Measurements from ENCODE around the gene APCDD1L.

The APCDD1L gene

DNA sequence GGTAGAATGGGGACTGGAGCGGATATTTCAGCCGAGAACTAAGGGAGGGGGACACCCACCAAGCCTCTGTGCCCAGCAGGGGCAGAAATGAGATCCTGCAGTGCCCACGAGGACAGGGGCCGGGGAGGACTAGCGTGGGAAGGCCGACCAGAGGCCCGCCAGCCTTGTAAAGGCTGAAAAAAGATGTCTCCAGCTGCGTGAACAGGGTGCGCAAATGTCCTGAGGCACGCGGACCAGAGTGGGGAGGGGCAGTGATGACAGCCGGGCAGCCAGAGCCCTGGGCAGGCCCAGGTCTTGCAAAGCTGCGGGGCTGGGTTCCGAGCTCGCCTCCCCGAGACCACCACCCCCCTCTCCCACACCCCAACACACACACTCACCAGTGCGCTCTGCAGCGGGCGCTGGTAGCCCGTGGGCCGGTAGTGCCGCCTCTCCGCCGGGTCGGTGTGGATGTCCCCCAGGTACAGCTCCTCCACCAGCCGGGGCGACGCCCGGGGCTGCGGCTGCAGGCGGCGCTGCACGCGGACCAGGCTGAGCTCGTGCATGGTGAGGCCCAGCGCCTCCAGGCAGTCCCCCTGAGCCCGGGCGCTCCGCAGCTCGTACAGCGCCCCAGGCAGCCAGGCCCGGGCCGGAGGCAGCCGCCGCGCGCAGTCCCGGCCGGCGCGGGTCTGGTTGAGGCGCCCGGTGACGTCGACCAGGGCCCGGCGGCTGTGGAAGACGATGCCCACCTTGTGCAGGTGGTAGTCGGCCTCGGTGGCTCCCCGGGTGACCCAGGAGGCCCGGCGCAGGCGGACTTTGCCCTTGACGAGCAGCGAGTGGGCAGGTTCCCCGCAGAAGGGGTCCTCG is 48.2 kb downstream of the APCDD1L start:
- no peak for DNase-seq
- no peak for ATAC-seq

DNA sequence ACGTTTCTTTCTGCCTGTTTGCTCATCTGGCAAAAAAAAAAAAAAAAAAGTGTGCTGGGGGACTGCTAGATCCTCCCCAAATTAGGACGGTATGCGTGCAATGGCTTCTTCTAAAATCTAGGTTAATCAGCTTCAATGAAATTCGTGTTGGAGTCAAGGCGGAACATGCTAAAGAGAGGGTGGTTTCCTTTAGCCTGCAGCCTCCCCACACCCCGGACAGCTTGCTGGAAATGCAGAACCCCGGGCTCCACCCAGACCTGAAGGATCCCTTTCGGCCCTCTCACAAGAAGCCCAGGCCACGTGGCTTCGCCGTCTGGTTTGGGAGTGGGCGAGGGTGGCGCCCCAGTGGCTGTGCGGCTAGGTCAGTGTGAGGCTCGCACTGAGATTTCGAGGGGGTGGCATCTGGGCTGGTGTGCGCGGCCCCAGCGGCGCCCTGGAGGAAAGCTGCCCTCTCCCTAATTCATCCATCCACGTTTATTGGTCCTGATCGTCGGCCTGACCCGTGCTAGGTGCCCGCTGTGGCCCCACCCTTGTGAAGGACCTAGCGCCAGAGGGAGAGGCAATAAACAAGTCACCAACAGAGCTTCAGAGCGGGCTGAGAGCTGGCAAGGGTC is 49.0 kb downstream of the APCDD1L start:
- ATAC-seq, result no peak

DNA sequence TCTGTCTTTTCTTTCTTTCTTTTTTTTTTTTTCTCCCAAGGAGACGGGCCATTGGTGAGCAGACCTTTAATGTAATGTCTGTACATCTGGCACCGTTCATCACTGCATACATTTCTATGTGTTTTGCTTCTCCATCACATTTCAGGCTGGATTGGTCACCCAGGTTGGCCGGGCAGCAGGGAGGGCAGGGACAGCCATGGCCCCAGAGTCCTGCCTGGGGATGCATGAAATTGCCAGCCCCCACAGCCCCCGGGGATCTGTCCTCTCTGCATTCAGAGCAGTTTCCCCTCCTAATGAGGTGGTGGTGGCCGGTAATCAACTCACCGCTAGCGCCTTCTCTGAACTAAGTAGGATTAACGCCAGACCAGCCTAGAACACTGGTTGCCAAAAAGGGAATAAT is 50.4 kb downstream of the APCDD1L start:
- no peak for DNase-seq
- ATAC-seq, result no peak

More for the DNA sequence above, 49.0 kb downstream of the APCDD1L start:
- DNase-seq, result no peak

DNA sequence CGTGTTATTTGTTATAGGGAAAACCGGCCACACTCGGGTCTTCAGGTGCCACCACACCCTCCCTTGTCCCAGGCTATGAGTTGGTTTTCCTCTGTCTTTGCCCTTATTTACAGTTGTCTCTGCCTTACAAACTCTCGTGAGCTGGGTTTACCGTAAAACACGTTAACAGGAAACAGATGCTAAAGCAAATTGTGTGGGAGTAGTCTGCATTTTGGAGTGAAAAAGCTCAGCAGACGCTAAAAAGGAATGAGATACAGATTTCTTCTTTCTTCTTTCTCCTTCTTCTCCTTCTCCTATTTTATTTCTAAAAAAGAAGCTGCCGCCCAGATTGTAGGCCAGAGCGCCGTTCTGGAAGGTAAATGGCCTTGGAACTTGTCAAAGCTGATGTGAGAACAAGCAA is 51.9 kb downstream of the APCDD1L start:
- no peak for ATAC-seq
- no peak for DNase-seq

DNA sequence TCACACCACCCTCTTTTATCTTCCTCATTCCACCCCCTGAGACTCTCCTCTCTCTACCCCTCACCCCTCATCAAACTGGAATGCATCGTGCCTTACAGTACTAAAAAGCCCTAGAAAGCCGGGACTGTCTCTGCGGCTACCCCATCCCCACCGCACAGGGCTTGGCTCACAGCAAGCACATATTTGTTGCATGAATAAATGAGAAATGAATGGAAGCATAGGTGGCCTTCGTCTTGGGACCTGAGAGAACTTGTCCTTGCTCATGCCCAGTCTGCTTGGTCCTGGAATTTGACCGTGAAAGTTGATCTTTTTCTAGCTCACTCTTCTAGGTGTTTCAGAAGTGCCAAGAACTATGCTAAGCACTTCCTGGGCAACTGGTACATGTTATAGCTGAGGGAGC is 53.3 kb downstream of the APCDD1L start:
- DNase-seq (no peak), ATAC-seq (no peak)

DNA sequence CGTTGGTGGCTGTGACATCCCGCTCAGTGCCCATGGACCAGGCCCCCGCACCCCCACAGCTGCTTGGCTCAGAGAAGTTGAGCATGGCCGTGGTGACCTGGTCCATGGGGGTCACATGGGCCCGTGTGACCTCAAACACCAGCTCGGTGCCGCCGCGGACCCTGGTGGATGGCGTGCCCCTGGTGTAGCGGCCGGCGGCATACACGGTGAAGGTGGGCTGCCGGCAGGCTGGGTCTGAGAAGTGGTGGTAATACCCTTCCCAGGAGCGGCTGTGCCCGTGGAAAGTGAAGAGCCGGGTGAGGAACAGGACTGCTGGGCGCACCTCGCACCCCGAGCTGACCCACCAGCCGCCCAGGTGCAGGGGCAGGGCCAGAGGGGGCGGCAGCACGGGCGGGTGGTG is 54.1 kb downstream of the APCDD1L start:
- ATAC-seq (no peak), DNase-seq (no peak)

DNA sequence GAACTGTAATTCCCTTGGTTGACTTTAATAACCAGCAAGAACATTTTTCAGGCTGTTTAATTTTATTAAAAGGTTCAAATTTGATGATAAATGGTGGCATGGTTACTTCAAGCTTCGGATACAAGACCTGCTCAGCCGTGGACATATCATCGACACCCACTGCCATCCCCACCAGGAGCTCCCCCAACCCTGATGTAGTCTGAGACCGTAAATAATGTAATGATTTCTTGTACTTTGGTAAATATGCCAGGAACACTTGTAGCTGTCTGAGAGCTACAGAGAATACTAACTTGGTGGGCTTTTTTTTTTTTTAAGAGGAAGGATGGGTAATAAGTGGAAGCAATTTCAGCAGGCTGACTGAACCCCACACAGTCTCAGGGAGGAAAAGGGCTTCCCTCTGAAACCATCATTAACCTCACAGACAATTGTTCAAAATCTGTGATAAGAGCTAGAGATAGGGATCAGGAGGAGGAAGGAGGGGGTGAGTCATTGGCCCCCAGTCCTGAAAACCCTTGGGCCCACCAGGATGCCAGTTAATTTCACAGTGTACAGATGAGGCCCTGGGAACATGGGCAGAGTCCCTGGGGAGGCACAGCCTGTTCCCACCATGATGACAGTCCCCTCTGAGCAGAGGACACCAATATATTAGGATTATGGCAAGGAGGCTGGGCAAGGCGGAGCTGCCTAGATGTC is 56.0 kb downstream of the APCDD1L start:
- DNase-seq, result no peak
- ATAC-seq, result no peak

DNA sequence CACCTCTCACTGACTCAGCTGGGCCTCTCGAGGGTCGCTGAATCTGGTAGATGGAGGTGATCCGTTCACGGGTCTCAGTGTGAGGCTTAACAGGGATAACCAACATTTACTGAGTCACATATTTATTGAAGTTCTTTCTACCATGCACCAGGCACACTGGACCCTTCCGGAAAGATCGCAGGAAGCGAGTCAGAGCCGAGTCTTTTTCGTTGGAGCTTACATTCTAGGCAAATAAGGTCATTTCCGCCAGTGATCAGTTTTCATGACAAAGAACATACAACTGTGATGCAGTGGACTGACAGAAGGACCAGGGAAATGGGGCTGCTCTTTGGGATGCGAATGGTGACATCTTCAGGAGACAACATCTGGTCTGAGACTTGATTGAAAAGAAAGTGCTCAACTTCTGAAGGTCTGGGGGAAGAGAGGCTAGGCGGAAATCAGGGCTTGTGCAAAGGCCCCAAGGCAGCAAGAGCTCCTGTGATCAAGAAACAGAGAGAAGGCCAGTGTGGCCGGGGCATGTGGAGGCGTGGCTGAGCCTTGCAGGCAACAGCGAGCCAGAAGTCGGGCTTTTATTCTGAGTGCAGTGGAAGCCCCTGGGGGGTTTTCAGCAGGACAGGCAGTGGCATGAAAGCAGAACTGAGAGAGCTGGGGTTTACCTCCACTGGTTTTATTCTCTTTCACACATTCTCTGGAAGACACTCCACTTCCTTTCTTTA is 56.7 kb downstream of the APCDD1L start:
- ATAC-seq (no peak), DNase-seq (peak; percentile 21)

DNA sequence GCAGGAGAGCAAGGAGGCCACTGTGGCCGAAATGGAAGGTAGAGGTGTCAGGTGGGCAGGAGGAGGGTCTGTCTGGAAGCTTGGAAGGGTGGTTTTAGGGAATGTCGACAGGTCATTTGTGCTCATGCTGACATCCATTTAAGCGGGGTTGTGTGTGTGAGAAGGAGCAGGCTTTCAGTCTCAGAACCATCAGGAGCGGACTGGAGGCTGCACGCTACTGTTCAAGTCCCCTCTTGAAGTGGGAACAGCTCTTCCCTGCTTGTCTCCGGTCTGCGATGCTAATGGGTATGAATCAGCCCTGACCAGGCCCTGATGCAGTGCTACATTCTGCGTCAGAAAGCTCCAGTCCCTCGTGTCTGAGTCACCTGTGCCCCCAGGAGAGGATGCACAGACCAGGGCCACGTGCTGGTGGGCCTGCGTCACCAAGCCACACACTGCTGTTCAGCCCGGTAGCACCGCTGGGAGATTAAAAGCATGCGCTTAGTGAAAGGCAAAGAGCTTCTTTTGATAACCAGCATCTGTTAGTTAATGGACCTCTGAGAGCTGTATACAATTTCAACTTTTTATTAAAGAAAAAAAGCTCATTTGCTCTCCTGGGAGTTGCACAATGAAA is 58.0 kb downstream of the APCDD1L start:
- no peak for DNase-seq
- ATAC-seq, result no peak

DNA sequence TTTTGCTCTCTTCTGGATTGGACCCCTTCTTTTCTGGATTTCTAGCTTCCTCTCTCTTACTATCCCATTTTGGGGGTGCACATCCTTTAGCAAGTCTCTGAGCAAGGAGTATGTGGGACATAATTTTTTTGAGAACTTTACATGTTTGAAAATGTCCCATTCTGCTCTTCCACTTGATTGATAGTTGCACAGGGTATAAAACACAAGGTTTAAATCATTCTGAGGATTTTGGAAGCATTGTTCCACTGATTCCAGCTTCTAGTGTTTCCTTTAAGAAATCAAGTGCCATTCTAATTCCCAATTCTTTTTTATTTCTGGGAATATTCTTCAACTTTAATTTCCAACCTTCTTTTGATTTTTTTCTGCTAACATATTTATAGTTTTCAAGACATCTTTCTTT is 60.7 kb downstream of the APCDD1L start:
- DNase-seq, result no peak
- ATAC-seq, result no peak

DNA sequence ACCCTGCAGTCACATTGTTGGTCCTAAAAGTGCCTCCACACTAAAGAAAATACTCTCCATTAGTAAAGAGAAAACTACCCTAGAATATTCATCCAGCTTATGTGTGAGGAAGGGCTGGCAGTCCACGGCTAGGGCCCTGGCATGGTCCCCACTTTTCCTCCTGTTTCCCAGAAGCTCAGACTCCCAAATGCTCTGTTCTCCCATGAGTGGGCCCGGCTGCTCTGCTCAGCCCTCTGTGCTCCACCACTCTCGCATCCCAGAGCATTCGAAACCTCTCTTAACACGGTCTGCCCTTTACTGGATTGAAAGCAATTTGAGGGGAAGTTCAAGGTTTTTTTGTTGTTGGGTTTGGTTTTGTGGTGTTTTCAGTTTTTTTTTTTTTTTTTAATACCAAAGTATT is 61.8 kb downstream of the APCDD1L start:
- ATAC-seq, result no peak
- no peak for DNase-seq

DNA sequence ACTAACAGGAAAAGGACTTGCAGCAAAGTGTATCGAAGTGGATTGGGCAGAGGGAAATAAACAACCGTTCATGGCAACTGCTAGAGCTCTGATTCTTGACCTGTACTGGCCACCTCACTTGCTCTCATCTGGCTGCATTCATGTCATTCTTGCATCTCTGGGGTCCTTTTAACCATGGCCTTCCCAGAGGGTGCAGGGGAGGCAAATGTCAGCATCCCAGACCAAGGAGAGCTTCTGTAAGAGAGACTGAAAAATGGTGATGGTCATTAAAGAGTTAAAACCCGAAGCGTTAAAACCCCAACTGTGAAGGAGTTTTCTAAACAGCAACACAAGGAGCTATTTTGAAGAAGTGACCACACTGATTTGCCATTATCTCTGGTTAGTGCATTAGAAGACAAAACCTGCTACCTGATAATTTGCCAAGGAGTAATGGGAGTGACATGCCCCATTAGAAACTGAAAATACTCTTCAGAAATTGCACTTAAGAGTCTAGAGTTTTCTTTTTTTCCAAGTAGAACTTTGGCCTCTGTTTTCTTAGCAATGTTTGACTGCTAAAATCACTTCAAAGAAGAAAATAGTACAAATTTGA is 62.4 kb downstream of the APCDD1L start:
- ATAC-seq, result no peak
- no peak for DNase-seq

DNA sequence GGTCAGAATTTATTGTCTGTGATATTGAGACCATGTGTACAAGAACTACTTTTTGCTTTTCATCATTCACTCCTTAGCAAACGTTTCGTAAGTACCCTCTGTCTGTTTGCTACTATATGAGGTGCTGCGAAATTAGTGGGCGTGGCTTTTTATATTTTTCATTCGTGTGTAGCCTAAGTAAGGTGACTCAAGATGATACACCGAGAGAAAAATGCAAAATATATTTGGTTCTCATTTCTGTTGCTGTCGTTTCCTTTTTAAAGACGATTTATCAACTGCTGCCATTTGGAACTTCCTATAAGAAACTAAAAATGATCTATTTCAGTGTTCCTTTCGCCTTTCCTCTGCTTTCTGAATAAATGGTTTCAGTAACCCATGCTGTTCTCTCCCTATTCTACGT is 64.9 kb downstream of the APCDD1L start:
- no peak for ATAC-seq
- no peak for DNase-seq

DNA sequence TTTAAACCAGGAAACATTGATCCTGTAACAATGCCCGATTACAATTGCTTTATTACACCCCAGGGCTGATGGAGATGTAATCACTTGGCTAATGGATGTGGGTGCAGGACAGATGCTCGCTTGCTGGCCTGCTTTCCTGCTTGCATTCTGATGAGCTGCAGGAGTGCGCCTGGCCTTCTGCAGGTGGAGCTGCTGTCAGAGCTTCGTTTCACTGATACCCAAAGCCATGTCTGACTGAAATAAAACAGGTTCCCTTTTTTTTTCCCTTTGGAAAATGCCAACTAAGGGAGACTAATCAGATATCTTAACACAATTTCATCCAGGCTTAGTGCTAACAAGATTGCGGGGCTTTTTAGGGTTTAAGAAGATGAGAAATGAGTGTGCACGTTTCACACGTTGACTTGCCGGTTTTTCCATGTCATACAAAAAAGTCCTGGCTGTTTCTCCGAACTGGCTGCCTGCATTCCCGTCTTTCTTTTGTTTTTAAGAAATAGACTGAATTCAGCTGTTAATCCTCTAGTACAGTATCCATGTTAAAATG is 65.4 kb downstream of the APCDD1L start:
- DNase-seq (no peak), ATAC-seq (no peak)

DNA sequence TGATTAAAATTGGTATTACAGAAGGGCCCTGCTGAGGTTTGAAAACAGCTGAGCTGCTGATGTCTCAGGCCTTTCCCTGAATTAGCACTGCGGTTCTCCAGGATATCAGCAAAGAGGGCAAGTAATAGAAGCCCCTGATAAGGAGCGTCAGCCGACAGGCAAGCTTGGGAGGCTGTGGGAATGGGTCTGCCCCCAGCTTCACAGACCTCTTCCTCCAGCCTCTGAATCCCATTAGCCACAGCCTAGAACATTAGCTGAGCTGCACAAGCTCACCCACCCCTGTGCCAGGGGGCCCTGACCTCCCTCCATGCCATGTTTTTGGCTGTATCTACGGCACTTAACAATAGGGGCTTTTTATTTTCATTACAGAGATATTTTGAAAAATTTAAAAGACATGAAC is 66.2 kb downstream of the APCDD1L start:
- no peak for ATAC-seq
- no peak for DNase-seq

DNA sequence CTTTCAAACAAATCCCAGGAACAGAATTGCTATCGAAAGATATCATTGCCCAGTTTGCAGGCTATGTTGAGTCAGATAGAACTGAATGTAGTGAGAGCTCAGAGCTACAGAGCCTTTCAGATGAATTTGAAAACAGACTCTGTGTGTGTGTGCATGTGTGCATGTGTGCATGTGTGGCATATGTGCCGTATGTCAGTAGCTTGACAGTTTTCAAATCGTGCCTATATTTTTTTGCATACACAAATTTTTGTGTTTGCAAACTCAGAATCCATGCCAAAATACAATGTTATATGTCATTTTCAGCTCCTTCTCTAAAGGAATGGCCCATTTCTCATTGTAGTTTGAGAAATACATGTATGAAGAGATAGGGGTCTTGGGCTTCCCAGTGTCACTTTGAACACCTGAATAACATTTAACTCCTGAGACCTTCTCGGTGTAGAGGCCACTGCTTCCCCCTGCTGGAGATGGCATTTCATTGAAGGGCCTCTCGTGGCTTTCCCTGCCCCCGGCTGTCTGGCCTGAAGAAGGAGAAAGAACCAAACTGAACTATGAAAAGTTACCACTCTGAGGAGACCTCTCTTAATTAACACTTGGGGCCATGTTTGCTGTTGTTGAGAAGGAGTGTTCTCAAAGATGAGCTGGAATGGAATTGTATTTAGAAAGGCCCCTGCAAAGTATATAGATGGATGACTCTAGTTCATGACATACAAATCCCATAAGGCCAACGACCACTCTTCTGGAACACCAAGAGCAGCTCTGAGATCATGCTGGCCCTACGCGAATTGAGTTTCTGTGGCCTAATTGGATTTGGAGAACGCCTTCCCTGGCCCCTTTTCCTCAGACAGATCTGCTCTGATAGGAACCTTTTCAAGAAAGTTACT is 67.4 kb downstream of the APCDD1L start:
- peak; percentile 59 for DNase-seq
- ATAC-seq, result peak; percentile 46

DNA sequence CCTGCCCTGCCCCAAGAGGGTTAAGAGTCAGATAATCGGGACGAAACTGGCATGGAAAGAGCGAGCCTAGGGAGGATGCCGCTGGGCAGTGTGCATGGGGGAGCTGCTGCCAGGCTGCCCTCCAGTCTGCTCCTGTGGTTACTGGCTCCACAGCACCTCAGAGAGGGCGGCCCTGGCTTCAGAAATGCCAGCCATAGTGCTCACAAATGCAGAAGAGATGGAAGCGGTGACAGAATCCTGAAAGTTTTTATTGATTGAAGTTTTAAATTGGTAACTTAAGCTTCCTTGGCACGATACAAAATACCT is 68.3 kb downstream of the APCDD1L start:
- no peak for ATAC-seq
- no peak for DNase-seq

DNA sequence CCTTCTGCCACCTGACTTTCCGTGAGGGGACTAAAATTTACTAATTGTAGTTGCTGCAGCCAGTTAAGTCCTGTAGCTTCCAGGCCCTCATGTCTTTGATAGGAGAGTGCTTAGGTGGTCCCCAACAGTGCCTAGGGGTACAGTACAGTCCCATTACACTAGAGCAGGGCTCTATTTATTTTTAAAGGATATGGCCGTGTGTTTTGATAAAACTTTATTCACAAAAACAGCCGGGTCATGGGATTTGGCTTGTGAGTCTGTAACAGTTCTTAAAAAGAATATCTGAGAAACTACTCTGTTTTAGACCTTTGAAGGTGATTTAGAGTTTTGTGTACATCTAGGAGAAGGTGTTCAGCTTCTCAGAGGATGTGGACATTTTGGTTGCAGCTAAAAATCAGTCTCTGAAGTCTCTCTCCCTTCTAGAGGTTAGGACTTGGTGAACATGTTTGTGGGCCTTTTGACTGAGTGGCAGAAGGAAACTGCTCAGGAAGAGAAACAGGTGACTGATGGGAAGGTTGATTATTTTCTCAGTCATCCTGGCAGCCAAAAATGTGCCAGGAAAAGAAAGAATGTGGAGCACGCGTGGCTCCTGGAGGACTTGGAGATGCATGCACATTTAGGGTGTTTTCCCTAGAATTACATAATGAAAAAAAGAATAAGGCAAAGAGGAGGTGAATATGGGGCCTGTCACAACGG is 68.8 kb downstream of the APCDD1L start:
- DNase-seq, result no peak

DNA sequence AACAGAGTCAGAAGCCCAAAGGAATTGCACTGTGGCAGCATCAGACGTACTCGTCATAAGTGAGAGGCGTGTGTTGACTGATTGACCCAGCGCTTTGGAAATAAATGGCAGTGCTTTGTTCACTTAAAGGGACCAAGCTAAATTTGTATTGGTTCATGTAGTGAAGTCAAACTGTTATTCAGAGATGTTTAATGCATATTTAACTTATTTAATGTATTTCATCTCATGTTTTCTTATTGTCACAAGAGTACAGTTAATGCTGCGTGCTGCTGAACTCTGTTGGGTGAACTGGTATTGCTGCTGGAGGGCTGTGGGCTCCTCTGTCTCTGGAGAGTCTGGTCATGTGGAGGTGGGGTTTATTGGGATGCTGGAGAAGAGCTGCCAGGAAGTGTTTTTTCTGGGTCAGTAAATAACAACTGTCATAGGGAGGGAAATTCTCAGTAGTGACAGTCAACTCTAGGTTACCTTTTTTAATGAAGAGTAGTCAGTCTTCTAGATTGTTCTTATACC is 70.4 kb downstream of the APCDD1L start:
- DNase-seq, result no peak
- no peak for ATAC-seq

More for the DNA sequence above, 68.8 kb downstream of the APCDD1L start:
- ATAC-seq, result no peak

DNA sequence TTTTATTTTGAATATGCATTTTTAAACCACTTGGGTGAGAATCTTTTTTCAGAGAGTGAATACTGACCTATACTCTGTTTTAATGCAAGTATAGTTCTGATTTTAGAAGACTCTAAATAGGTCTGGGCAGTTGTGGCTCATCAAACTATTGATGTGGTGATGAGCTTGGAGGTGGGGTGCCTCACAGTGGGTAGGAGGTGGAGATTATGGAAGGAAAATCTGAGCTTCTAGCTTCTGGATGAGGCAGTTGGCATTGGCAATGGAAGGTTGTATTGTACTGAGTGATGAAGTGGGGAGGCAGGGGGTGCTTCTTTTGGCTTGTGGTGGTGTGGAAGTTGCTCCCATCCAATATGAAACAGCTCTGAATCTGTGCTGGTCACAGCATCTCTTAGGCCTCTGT is 73.5 kb downstream of the APCDD1L start:
- peak; percentile 61 for ATAC-seq

More for the DNA sequence above, 73.5 kb downstream of the APCDD1L start:
- no peak for DNase-seq
